SK-N-SH treated with all-trans-retinoic acid at 6 μM for 48 hours (cell line): Measurements from ENCODE around the gene DTX1.

Experiments used
- ATAC-seq: fragments of 200-7000 bp; cut with Tn5 transposase; 3 replicates; pipeline ENCODE4 v1.9.1; 2020; ENCODE audit warnings: mild to moderate bottlenecking, moderate library complexity
- ARNTL ChIP-seq: fragments of 450-650 bp; formaldehyde crosslinking; IDR thresholded peaks from 2 replicates; pipeline ENCODE4 v1.5.0; 2020; ENCODE audit warnings: low read depth, mild to moderate bottlenecking, moderate library complexity, borderline replicate concordance
- BACH2 ChIP-seq: fragments of 250-450 bp; sonication (Bioruptor Pico); IDR thresholded peaks from 2 replicates; pipeline ENCODE4 v1.9.0; 2021; ENCODE audit warnings: mild to moderate bottlenecking, borderline replicate concordance
- CREB5 ChIP-seq: fragments of 250-450 bp; sonication (Bioruptor Pico); IDR thresholded peaks from 2 replicates; pipeline ENCODE4 v1.5.1; 2020; ENCODE audit warnings: low read depth, mild to moderate bottlenecking, moderate library complexity
- CSDC2 ChIP-seq: fragments of 250-450 bp; sonication (Bioruptor Pico); IDR thresholded peaks from 2 replicates; pipeline ENCODE4 v1.5.0; 2020; ENCODE audit warnings: mild to moderate bottlenecking, moderate library complexity
- CSRNP3 ChIP-seq: fragments of 250-450 bp; sonication (Bioruptor Pico); IDR thresholded peaks from 2 replicates; pipeline ENCODE4 v1.5.1; 2021; ENCODE audit warnings: mild to moderate bottlenecking, moderate library complexity
- ESRRG ChIP-seq: fragments of 250-450 bp; sonication (Bioruptor Pico); IDR thresholded peaks from 2 replicates; pipeline ENCODE4 v1.6.1; 2021; ENCODE audit warnings: mild to moderate bottlenecking
- GLIS3 ChIP-seq: fragments of 250-450 bp; sonication (Bioruptor Pico); IDR thresholded peaks from 2 replicates; pipeline ENCODE4 v1.5.0; 2020; ENCODE audit warnings: mild to moderate bottlenecking, moderate library complexity
- ISL1 ChIP-seq: fragments of 250-450 bp; sonication (Bioruptor Pico); IDR thresholded peaks from 2 replicates; pipeline ENCODE4 v2.1.2; 2022; ENCODE audit warnings: mild to moderate bottlenecking, moderate library complexity
- OSR1 ChIP-seq: fragments of 250-450 bp; sonication (Bioruptor Pico); IDR thresholded peaks from 2 replicates; pipeline ENCODE4 v1.8.0; 2022; ENCODE audit warnings: moderate library complexity, mild to moderate bottlenecking, inconsistent platforms
- PATZ1 ChIP-seq: fragments of 250-450 bp; sonication (Bioruptor Pico); IDR thresholded peaks from 2 replicates; pipeline ENCODE4 v1.8.0; 2020; ENCODE audit warnings: mild to moderate bottlenecking, moderate library complexity, borderline replicate concordance
- PPARA ChIP-seq: fragments of 250-450 bp; sonication (Bioruptor Pico); IDR thresholded peaks from 2 replicates; pipeline ENCODE4 v1.5.0; 2020; ENCODE audit warnings: mild to moderate bottlenecking, borderline replicate concordance
- SNAI2 ChIP-seq: fragments of 250-450 bp; sonication (Bioruptor Pico); IDR thresholded peaks from 2 replicates; pipeline ENCODE4 v1.5.0; 2020; ENCODE audit warnings: mild to moderate bottlenecking, moderate library complexity
- TCF4 ChIP-seq: fragments of 250-450 bp; sonication (Bioruptor Pico); IDR thresholded peaks from 2 replicates; pipeline ENCODE4 v1.8.0; 2021; ENCODE audit warnings: mild to moderate bottlenecking, moderate library complexity, borderline replicate concordance
- TOX ChIP-seq: fragments of 250-450 bp; sonication (Bioruptor Pico); IDR thresholded peaks from 2 replicates; pipeline ENCODE4 v1.8.0; 2021; ENCODE audit warnings: mild to moderate bottlenecking, moderate library complexity, borderline replicate concordance
- TSHZ2 ChIP-seq: fragments of 250-450 bp; sonication (Bioruptor Pico); IDR thresholded peaks from 2 replicates; pipeline ENCODE4 v1.5.0; 2020; ENCODE audit warnings: mild to moderate bottlenecking, moderate library complexity
- ZC3H10 ChIP-seq: fragments of 250-450 bp; sonication (Bioruptor Pico); IDR thresholded peaks from 2 replicates; pipeline ENCODE4 v1.5.1; 2021; ENCODE audit warnings: mild to moderate bottlenecking, moderate library complexity
- ZFP3 ChIP-seq: fragments of 250-450 bp; sonication (Bioruptor Pico); IDR thresholded peaks from 2 replicates; pipeline ENCODE4 v1.5.0; 2020; ENCODE audit warnings: mild to moderate bottlenecking, moderate library complexity
- ZNF565 ChIP-seq: fragments of 450-650 bp; formaldehyde crosslinking; conservative IDR thresholded peaks from 2 replicates; pipeline ENCODE4 v1.5.0; 2020; ENCODE audit warnings: low read depth, mild to moderate bottlenecking, moderate library complexity
- ZNF70 ChIP-seq: fragments of 450-650 bp; formaldehyde crosslinking; IDR thresholded peaks from 2 replicates; pipeline ENCODE4 v1.5.0; 2020; ENCODE audit warnings: mild to moderate bottlenecking, moderate library complexity
- ZNF8 ChIP-seq: fragments of 450-650 bp; formaldehyde crosslinking; IDR thresholded peaks from 2 replicates; pipeline ENCODE4 v1.5.0; 2020; ENCODE audit warnings: mild to moderate bottlenecking, moderate library complexity

DTX1 gene

GRCh38 chr12:113022563-113023297, 33.8 kb upstream of the DTX1 start:
- ATAC-seq: no peak
- no peak for TF ChIP-seq ZNF8 (CRISPR knock-in tag)

- ATAC-seq: no peak
- TF ChIP-seq ARNTL (CRISPR knock-in tag): no peak
- TF ChIP-seq ZNF70 (CRISPR knock-in tag): no peak
- TF ChIP-seq CSDC2 (CRISPR knock-in tag): no peak
- TF ChIP-seq ZNF8 (CRISPR knock-in tag): no peak
- TF ChIP-seq PATZ1 (CRISPR knock-in tag): no peak
- TF ChIP-seq ISL1: no peak
- TF ChIP-seq TCF4 (CRISPR knock-in tag): no peak
- TF ChIP-seq ESRRG (CRISPR knock-in tag): no peak
- no peak for TF ChIP-seq SNAI2 (CRISPR knock-in tag)
- no peak for TF ChIP-seq BACH2
- no peak for TF ChIP-seq CREB5 (CRISPR knock-in tag)
- TF ChIP-seq OSR1 (CRISPR knock-in tag): no peak
- no peak for TF ChIP-seq TSHZ2 (CRISPR knock-in tag)
- TF ChIP-seq ZC3H10 (CRISPR knock-in tag): no peak
- TF ChIP-seq CSRNP3: no peak
- no peak for TF ChIP-seq ZNF565
- TF ChIP-seq ZFP3 (CRISPR knock-in tag): no peak
Measured at GRCh38 chr12:113027726-113028125, 28.8 kb upstream of the DTX1 start.

GRCh38 chr12:113030875-113031525, 25.5 kb upstream of the DTX1 start:
- ATAC-seq: peak; percentile 96
- TF ChIP-seq ZNF70 (CRISPR knock-in tag) (no peak), ARNTL (CRISPR knock-in tag) (no peak), BACH2 (no peak), CSDC2 (CRISPR knock-in tag) (no peak), ESRRG (CRISPR knock-in tag) (no peak), GLIS3 (no peak), ZFP3 (CRISPR knock-in tag) (no peak), SNAI2 (CRISPR knock-in tag) (no peak)

GRCh38 chr12:113039911-113040445, 16.6 kb upstream of the DTX1 start:
- ATAC-seq: no peak
- no peak for TF ChIP-seq PATZ1 (CRISPR knock-in tag)
- no peak for TF ChIP-seq BACH2
- no peak for TF ChIP-seq TOX (CRISPR knock-in tag)
- TF ChIP-seq PPARA (CRISPR knock-in tag): no peak
- TF ChIP-seq SNAI2 (CRISPR knock-in tag): no peak
- TF ChIP-seq ZFP3 (CRISPR knock-in tag): no peak
- TF ChIP-seq ZNF565: no peak
- TF ChIP-seq ZNF8 (CRISPR knock-in tag): no peak
- no peak for TF ChIP-seq ISL1
- TF ChIP-seq CSRNP3: no peak
- no peak for TF ChIP-seq ZNF70 (CRISPR knock-in tag)
- TF ChIP-seq CREB5 (CRISPR knock-in tag): no peak
- no peak for TF ChIP-seq ZC3H10 (CRISPR knock-in tag)
- TF ChIP-seq TCF4 (CRISPR knock-in tag): no peak
- no peak for TF ChIP-seq OSR1 (CRISPR knock-in tag)
